NB4 (cell line): ENCODE measurements around the gene QSOX1.

ENCODE experiments used
- DNase-seq: peaks from one replicate; pipeline ENCODE4 v3.0.0; 2010; ENCODE audit warnings: low read depth
- H3K4me3 ChIP-seq: one replicate; pipeline ENCODE4 v1.5.1; 2011; ENCODE audit warnings: mild to moderate bottlenecking, low read depth, low read length, moderate library complexity
- CTCF ChIP-seq: IDR thresholded peaks from one replicate; pipeline ENCODE4 v1.5.1; 2012; ENCODE audit warnings: low read depth, low read length
- MAX ChIP-seq: IDR thresholded peaks from 2 replicates; pipeline ENCODE4 v1.6.1; 2011; ENCODE audit warnings: low read depth, low read length
- MYC ChIP-seq: IDR thresholded peaks from 2 replicates; pipeline ENCODE4 v1.6.1; 2011; ENCODE audit warnings: low read depth, low read length
- POLR2A ChIP-seq: IDR thresholded peaks from 2 replicates; pipeline ENCODE4 v1.6.1; 2011; ENCODE audit warnings: mild to moderate bottlenecking; ENCODE audit not compliant: insufficient read length; ENCODE audit errors: extremely low read depth

QSOX1 gene

DNA sequence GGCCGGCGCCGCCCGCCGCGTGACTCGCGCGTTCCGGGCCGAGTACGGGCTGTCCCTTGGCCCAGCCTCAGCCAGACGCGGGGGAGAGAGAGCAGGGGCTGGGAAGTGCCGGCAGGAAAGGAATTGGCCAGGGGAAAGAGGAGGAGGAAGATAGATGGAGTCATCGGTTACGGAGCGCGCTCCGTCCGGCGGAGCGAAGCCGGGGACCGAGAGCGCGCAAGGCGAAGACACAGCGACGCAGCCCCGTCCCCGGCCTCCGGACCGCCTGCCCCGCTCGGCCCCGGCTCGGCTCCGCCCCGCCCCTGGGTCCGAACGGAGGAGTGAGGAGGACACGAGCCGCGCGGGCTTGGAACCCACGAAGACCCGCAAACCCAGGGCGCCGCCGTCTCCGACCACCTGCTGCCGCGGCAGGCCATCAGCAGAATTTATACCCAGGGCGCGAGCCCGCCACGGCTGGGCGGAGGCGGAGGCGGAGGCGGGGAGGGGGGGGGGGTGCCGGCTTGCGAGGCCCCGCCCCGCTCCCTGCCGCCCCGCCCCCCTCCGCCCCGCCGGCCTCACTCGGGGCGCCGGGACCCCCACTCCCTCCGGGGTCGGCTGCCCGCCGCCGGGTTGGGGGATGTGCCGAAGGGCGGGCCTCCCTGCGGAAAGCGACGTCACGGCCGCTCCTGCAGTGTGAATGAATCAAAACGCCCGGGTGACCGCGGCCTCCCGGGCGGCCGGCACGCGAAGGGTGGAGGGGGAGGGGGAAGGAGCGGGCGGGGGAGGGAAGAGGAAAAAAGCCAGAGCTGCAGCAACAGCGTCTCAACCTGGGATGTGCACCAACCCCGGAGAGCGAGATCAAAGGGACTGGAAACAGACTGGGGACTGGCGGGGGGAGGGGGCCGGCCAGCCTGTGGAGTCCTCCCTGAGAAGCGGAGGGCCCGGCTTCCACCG, 75.1 kb downstream of the QSOX1 start, which contains the start of gene LHX4:
Gene LHX4 (plus strand): TSS at position 782 of the 933 bp plus-strand sequence. CDS start 266 bp downstream, outside the sequence.
- DNase-seq: peak; percentile 82
- peak within 1 kb of the TSS; percentile 59 for H3K4me3 ChIP-seq
- no peak for TF ChIP-seq CTCF
- TF ChIP-seq MYC: no peak
- no peak for TF ChIP-seq MAX
- peak; percentile 23 for TF ChIP-seq POLR2A

DNA sequence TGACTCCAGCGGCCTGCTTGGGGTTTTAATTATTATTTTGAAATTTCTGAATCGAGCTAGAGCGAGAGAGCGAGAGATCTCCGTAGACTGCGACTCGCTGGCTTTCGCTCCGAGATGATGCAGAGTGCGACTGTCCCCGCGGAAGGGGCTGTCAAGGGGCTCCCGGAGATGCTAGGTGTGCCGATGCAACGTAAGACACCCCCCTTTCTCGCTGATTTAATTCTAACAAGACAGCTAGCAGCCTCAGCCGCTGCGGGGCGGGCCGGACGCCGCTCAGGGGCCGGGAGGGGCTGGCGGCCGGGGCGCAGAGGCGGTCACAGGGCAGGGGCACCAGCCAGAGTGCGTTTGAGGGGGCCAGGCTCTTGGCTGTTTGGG, 75.7 kb downstream of the QSOX1 start:
- DNase-seq: no peak
- peak overlapping the region; percentile 59 for H3K4me3 ChIP-seq
- TF ChIP-seq MAX: no peak
- no peak for TF ChIP-seq POLR2A
- TF ChIP-seq MYC: no peak

DNA sequence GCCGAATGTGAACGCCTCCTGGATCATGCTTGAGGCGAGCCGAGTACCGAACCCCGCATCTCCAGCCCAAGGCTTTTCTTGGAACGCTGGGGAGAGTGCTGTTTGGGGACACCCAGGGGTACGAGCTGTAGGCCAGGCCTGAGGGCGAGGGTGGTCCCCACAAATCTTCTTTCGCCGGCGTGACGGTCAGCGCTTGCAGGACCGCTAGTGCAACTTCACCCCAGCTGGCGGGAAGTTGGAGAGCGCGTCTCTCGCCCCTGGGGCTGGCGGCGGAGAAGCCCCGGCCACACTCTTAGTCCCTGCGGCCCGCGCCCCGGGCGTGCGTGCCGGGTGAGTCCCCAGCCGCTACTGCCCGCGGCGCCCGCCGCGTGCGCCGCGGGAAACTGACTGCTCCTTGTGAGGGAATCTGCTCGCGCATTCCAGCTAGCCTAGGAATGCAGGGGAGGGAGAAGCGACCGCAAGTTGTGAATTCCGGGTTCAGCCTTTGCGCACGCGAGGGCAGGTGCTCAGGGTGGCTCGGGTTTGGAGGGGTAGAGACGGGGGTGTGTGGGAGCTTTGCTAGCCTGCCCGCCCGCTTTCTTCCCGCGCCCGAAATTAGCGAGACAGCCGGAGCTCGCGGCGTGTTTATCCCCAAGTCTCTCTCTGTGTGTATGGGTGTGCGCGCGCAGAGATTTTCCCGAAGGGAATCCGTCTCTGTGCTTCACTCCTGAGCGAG, 76.3 kb downstream of the QSOX1 start:
- DNase-seq: peak; percentile 69

DNA sequence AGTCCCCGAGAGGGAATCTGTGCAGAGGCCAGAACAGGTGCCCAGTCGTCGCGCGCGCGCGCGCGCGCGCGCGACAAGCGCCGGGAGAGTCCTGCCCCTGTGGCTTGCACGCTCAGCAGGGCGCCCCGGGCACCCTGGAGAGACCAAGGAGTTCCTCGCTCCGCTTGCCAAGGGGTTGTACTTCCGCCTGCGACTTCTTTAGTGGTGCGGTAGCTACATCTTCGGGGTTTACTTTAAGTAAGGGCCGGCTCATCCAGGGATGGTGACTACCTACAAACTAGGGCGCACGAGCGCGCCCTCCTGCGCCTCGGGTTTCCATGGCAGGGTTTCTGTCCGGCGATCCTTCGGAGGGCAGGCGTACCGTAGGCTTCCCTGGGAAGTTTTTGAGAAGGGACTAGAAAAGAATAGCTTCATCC, 76.8 kb downstream of the QSOX1 start:
- peak; percentile 90 for DNase-seq
- peak overlapping the region; percentile 59 for H3K4me3 ChIP-seq
- peak; percentile 32 for TF ChIP-seq MAX
- peak; percentile 57 for TF ChIP-seq MYC
- no peak for TF ChIP-seq CTCF

More for the DNA sequence above, 76.3 kb downstream of the QSOX1 start:
- TF ChIP-seq POLR2A: no peak
- no peak for TF ChIP-seq CTCF
- H3K4me3 ChIP-seq: peak overlapping the region; percentile 59

DNA sequence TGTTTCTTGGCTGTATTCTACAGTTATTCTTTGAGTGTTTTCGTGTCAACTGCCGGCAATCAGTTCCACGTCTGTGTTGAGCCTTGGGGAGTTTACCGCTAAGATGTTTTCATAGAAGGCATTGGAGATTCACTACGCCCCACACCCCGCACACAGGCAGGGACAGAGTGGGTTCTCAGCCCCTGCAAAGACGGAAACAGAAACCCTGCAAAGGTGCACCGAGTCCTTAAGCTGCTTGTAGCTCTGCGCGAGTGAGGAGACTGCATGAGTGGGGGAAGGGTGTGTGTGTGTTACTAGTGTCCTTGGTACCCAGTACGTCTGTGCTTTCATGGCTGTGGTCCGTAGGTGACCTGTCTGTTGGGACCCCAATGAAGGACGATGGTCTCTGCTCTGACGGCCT, 77.3 kb downstream of the QSOX1 start:
- DNase-seq: no peak
- no peak for TF ChIP-seq MAX
- H3K4me3 ChIP-seq: peak overlapping the region; percentile 59

- no peak overlapping the region for H3K4me3 ChIP-seq
- TF ChIP-seq MAX: no peak
- TF ChIP-seq CTCF: no peak
- TF ChIP-seq POLR2A: no peak
- TF ChIP-seq MYC: no peak
- no peak for DNase-seq
These were observed 77.9 kb downstream of the QSOX1 start for GRCh38 chr1:180232521-180233043.
